Endodermal cell (in vitro differentiated cells): ENCODE data around the gene DIPK1B. TPM values are rescaled to one million over a fixed set of nuclear protein-coding genes. Genes with fewer than 3 reads are reported as not detected.

Source experiments
- DNase-seq: peaks from one replicate; pipeline ENCODE4 v3.0.0-alpha.2; 2017
- H3K27ac ChIP-seq: 2 replicates; pipeline ENCODE4 v1.5.1; 2013; ENCODE audit warnings: mild to moderate bottlenecking, low read depth, low read length, moderate library complexity
- H3K27me3 ChIP-seq: 2 replicates; pipeline ENCODE4 v1.6.1; 2013; ENCODE audit warnings: mild to moderate bottlenecking, low read length, moderate library complexity; ENCODE audit not compliant: insufficient read depth, control insufficient read depth, poor library complexity, severe bottlenecking
- H3K36me3 ChIP-seq: 2 replicates; pipeline ENCODE4 v1.7.0; 2013; ENCODE audit warnings: mild to moderate bottlenecking, low read length, moderate library complexity; ENCODE audit not compliant: control insufficient read depth, insufficient read depth
- H3K4me1 ChIP-seq: one replicate; pipeline ENCODE4 v1.7.0; 2013; ENCODE audit warnings: low read length; ENCODE audit not compliant: control insufficient read depth, insufficient read depth
- H3K4me3 ChIP-seq: 2 replicates; pipeline ENCODE4 v1.5.1; 2013; ENCODE audit warnings: mild to moderate bottlenecking, low read length, moderate library complexity
- H3K9ac ChIP-seq: 2 replicates; pipeline ENCODE4 v1.6.1; 2013; ENCODE audit warnings: mild to moderate bottlenecking, low read length, moderate library complexity; ENCODE audit not compliant: poor library complexity, severe bottlenecking; ENCODE audit errors: extremely low read depth
- H3K9me3 ChIP-seq: 2 replicates; pipeline ENCODE4 v1.6.1; 2013; ENCODE audit warnings: mild to moderate bottlenecking, low read length, moderate library complexity; ENCODE audit not compliant: control insufficient read depth
- H3K27ac Mint-ChIP-seq: 2 replicates; pipeline ENCODE4 v1.8.0; 2020; ENCODE audit warnings: mixed read lengths
- H3K27me3 Mint-ChIP-seq: 2 replicates; pipeline ENCODE4 v1.8.0; 2021; ENCODE audit warnings: mild to moderate bottlenecking, mixed read lengths; ENCODE audit not compliant: insufficient read depth
- H3K36me3 Mint-ChIP-seq: 2 replicates; pipeline ENCODE4 v1.8.0; 2020; ENCODE audit warnings: low read depth, mixed read lengths
- H3K4me1 Mint-ChIP-seq: 2 replicates; pipeline ENCODE4 v1.8.0; 2020; ENCODE audit warnings: mixed read lengths
- H3K4me3 Mint-ChIP-seq: 2 replicates; pipeline ENCODE4 v1.8.0; 2020; ENCODE audit warnings: mild to moderate bottlenecking, moderate library complexity, mixed read lengths
- H3K9me3 Mint-ChIP-seq: 2 replicates; pipeline ENCODE4 v1.8.0; 2020; ENCODE audit warnings: mild to moderate bottlenecking, mixed read lengths
- WGBS, 2 experiments: methylation state at CpG; one replicate each; pipeline versions ENCODE4 v1.1.5 to v1.1.7; 2013; ENCODE audit warnings: missing lambda C conversion rate in 2 of 2, mixed read lengths in 1 of 2; ENCODE audit not compliant: insufficient coverage in 1 of 2, insufficient read length in 1 of 2; 5-methylcytosine and 5-hydroxymethylcytosine counted together
- total RNA-seq, 2 donors: library from RNA; stranded (reverse); fragmentation: NEBNext Ultra II Directional in 1 of 2; extraction: Animal tissue kit (Norgen Biotek cat#: 25700) in 1 of 2; gene quantifications; 2 replicates in 1 of 2; 3 replicates in 1 of 2; pipeline ENCODE4 v1.2.1, GENCODE V29; 2021
- TF ChIP-seq, protein P1 (sequence below): fragments of 200-600 bp; sonication (generic); conservative IDR thresholded peaks from 2 replicates; pipeline ENCODE4 v1.5.0; 2021; ENCODE audit warnings: antibody characterized with exemption, mild to moderate bottlenecking

DIPK1B gene
- total RNA-seq, 2 donors from 2014 or later: 35.1 to 45.4 TPM

DNA sequence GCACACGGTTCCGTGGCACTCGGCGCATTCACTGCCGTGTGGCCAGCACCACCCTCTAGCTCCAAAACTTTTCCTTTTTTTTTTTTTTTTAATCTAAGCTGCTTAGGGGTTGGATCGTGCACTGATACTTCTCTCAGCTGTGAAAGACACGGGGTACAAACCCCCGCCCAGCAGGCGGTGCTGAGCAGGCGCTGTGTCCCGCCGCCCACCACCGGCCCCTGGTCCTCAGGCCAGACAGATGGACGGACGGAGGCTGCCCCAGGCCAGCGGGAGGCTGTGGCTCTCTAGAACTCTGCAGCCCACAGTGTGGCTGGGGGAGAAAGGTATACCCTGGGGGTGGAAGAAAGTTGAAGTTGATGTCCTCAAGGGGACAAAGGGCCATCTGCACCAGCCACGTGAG, 31.3 kb upstream of the DIPK1B start:
- Histone ChIP-seq H3K4me1 (peaks cover 3% of the 10 kb centered on the region), H3K27ac (no peak overlapping the region), H3K4me3 (no peak overlapping the region), H3K9me3 (no peaks in the 10 kb centered on the region), H3K36me3 (no peaks in the 10 kb centered on the region), H3K9ac (no peak overlapping the region), H3K27me3 (no peaks in the 10 kb centered on the region)
- Mint-ChIP-seq H3K27ac (no peak overlapping the region), H3K27me3 (no peaks in the 10 kb centered on the region), H3K4me1 (peaks cover 3% of the 10 kb centered on the region), H3K4me3 (no peak overlapping the region), H3K36me3 (no peaks in the 10 kb centered on the region), H3K9me3 (no peaks in the 10 kb centered on the region)
- TF ChIP-seq, protein P1, sequence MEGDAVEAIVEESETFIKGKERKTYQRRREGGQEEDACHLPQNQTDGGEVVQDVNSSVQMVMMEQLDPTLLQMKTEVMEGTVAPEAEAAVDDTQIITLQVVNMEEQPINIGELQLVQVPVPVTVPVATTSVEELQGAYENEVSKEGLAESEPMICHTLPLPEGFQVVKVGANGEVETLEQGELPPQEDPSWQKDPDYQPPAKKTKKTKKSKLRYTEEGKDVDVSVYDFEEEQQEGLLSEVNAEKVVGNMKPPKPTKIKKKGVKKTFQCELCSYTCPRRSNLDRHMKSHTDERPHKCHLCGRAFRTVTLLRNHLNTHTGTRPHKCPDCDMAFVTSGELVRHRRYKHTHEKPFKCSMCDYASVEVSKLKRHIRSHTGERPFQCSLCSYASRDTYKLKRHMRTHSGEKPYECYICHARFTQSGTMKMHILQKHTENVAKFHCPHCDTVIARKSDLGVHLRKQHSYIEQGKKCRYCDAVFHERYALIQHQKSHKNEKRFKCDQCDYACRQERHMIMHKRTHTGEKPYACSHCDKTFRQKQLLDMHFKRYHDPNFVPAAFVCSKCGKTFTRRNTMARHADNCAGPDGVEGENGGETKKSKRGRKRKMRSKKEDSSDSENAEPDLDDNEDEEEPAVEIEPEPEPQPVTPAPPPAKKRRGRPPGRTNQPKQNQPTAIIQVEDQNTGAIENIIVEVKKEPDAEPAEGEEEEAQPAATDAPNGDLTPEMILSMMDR: no peak
- WGBS, 2 experiments: 96 to 98% methylated on average over 5 to 17 of the region's 17 CpGs
- DNase-seq: no peak

DNA sequence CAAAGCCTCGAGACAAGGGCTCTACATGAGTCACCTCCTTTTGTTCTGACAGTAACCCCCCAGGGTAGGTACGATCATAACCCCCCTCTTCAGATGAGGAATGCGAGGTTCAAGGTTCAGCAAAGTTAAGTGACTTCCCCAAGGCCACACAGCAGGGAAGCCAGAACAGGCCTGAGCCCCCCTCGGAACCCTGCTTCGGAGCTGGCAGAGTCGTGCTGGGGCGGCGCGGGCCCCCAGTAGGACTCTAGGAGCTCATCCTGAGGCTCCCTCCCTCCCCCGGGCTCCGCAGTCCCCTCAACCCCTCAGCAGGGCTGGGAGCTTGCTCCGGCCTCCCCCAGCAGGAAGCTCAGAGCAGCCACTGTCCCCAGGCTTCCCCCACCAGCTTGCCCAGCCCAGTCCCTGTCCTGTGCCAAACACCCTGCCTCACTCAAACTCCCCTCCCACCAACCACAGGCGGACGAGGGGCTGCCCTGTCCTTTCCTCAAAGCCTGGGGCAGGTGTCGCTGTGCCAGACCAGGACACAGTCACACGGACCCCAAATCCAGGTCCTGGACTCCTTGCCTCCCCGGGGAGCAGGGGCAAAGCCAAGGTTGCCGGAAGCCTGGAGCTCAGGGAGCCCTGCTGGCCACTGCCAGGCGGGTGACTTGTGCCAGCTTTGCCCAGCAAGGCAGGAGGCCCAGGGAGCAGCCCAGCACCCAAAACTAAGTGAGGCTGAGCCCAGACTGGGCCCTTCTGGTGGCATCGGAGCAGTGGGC, 30.2 kb upstream of the DIPK1B start:
- no peak for DNase-seq
- no peaks in the 10 kb centered on the region for H3K36me3 Mint-ChIP-seq
- no peaks in the 10 kb centered on the region for H3K27me3 Mint-ChIP-seq
- Histone ChIP-seq H3K9me3 (no peaks in the 10 kb centered on the region), H3K27ac (no peak overlapping the region), H3K36me3 (no peaks in the 10 kb centered on the region), H3K4me1 (peaks cover 4% of the 10 kb centered on the region), H3K4me3 (no peak overlapping the region), H3K27me3 (no peaks in the 10 kb centered on the region), H3K9ac (no peak overlapping the region)
- TF ChIP-seq, protein P1: no peak
- H3K4me3 Mint-ChIP-seq: no peak overlapping the region
- WGBS, 2 experiments: 89 to 90% methylated on average over 15 to 20 of the region's 20 CpGs
- no peak overlapping the region for H3K27ac Mint-ChIP-seq
- peaks cover 5% of the 10 kb centered on the region for H3K4me1 Mint-ChIP-seq
- H3K9me3 Mint-ChIP-seq: no peaks in the 10 kb centered on the region

DNA sequence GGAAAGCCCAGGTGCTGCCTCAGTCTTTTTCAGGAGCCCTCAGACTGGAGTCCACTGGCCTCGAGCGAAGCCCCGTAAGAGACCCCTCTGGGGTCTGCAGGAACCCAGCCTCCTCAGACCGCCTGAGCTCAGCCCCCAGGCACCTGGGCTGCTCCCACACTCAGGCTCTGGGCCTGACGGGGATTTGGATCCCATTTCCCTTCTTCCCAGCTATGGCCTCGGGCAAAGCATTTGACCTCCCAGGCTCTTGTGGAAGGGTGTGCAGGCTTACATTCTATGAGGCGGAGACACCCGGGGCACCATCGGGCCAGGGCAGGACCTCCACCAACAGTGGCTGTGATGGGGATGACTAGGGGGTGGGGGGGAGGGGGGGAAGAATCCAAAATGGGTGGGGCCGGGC, 29.7 kb upstream of the DIPK1B start:
- H3K27me3 Mint-ChIP-seq: no peaks in the 10 kb centered on the region
- H3K27ac Mint-ChIP-seq: no peak overlapping the region
- H3K4me1 Mint-ChIP-seq: peaks cover 5% of the 10 kb centered on the region
- H3K9ac ChIP-seq: no peak overlapping the region
- DNase-seq: no peak
- H3K9me3 Mint-ChIP-seq: no peaks in the 10 kb centered on the region
- no peaks in the 10 kb centered on the region for H3K36me3 Mint-ChIP-seq
- TF ChIP-seq, protein P1: no peak
- no peak overlapping the region for H3K27ac ChIP-seq
- no peak overlapping the region for H3K4me3 ChIP-seq
- H3K4me3 Mint-ChIP-seq: no peak overlapping the region
- peaks cover 1% of the 10 kb centered on the region for H3K27me3 ChIP-seq
- H3K36me3 ChIP-seq: no peaks in the 10 kb centered on the region
- peaks cover 4% of the 10 kb centered on the region for H3K4me1 ChIP-seq
- 89 to 92% methylated on average over 3 to 10 of the region's 10 CpGs for WGBS, 2 experiments
- no peaks in the 10 kb centered on the region for H3K9me3 ChIP-seq
